ENCODE data around the gene OR8G1.

OR8G1 gene

GRCh38 chr11:124296016-124296415, 55.1 kb downstream of the OR8G1 start:
- H3K4me3 ChIP-seq (ENCODE audit: low read depth, low read length) = no peak overlapping the region

GRCh38 chr11:124297921-124298320, 57.0 kb downstream of the OR8G1 start:
- no peaks in the 10 kb centered on the region for H3K36me3 ChIP-seq (ENCODE audit: control insufficient read depth, insufficient read depth, low read length)
- H3K4me1 ChIP-seq (ENCODE audit: control insufficient read depth, insufficient read depth, low read length) = peaks cover 18% of the 10 kb centered on the region
- no peak overlapping the region for H3K4me3 ChIP-seq (ENCODE audit: low read depth, low read length)
- H3K9ac ChIP-seq (ENCODE audit: low read depth, low read length) = no peak overlapping the region
- H3K9me3 ChIP-seq (ENCODE audit: control insufficient read depth, insufficient read depth, low read length) = no peaks in the 10 kb centered on the region
- no peak overlapping the region for H3K27ac ChIP-seq (ENCODE audit: low read depth, low read length)
- H3K27me3 ChIP-seq (ENCODE audit: control insufficient read depth, insufficient read depth, low read length) = no peaks in the 10 kb centered on the region

More at GRCh38 chr11:124296016-124296415, 55.1 kb downstream of the OR8G1 start:
- no peaks in the 10 kb centered on the region; the same call in 1 of the 2 replicates for H3K4me1 ChIP-seq (ENCODE audit: control insufficient read depth, insufficient read depth, low read length)
- H3K9me3 ChIP-seq (ENCODE audit: control insufficient read depth, insufficient read depth, low read length) = no peaks in the 10 kb centered on the region
- H3K27me3 ChIP-seq (ENCODE audit: control insufficient read depth, insufficient read depth, low read length) = no peaks in the 10 kb centered on the region
- H3K9ac ChIP-seq (ENCODE audit: low read depth, low read length) = no peak overlapping the region
- no peaks in the 10 kb centered on the region for H3K36me3 ChIP-seq (ENCODE audit: control insufficient read depth, insufficient read depth, low read length)
- no peak overlapping the region for H3K27ac ChIP-seq (ENCODE audit: low read depth, low read length)

GRCh38 chr11:124301548-124301947, 60.7 kb downstream of the OR8G1 start:
- Histone ChIP-seq H3K9ac (ENCODE audit: low read depth, low read length) (no peak overlapping the region), H3K4me3 (ENCODE audit: low read depth, low read length) (no peak overlapping the region), H3K27ac (ENCODE audit: low read depth, low read length) (no peak overlapping the region), H3K27me3 (ENCODE audit: control insufficient read depth, insufficient read depth, low read length) (no peaks in the 10 kb centered on the region), H3K36me3 (ENCODE audit: control insufficient read depth, insufficient read depth, low read length) (no peaks in the 10 kb centered on the region), H3K4me1 (ENCODE audit: control insufficient read depth, insufficient read depth, low read length) (peaks cover 21% of the 10 kb centered on the region), H3K9me3 (ENCODE audit: control insufficient read depth, insufficient read depth, low read length) (no peaks in the 10 kb centered on the region)

GRCh38 chr11:124302347-124303125, 61.6 kb downstream of the OR8G1 start:
- H3K36me3 ChIP-seq (ENCODE audit: control insufficient read depth, insufficient read depth, low read length) = no peaks in the 10 kb centered on the region
- H3K27ac ChIP-seq (ENCODE audit: low read depth, low read length) = no peak overlapping the region
- no peak overlapping the region for H3K9ac ChIP-seq (ENCODE audit: low read depth, low read length)
- no peaks in the 10 kb centered on the region for H3K9me3 ChIP-seq (ENCODE audit: control insufficient read depth, insufficient read depth, low read length)
- H3K27me3 ChIP-seq (ENCODE audit: control insufficient read depth, insufficient read depth, low read length) = no peaks in the 10 kb centered on the region
- H3K4me1 ChIP-seq (ENCODE audit: control insufficient read depth, insufficient read depth, low read length) = peaks cover 21% of the 10 kb centered on the region
- no peak overlapping the region for H3K4me3 ChIP-seq (ENCODE audit: low read depth, low read length)
